Measurements from ENCODE around the gene ARFRP1.
A peak's percentile ranks its signal among the peaks of the same experiment; 100 is the strongest.
"Not testable (repeated sequence)": the region's sequence is repeated elsewhere in the genome, so short reads cannot be mapped to it uniquely, and the experiment has no call there.

Gene ARFRP1

GRCh38 chr20:63732118-63733095 is 24.6 kb upstream of the ARFRP1 start:
- no peak for DNase-seq

- no peak for DNase-seq
Measured at GRCh38 chr20:63731410-63731809, 23.6 kb upstream of the ARFRP1 start.

GRCh38 chr20:63730189-63730733 is 22.5 kb upstream of the ARFRP1 start:
- DNase-seq: not testable (repeated sequence)

- not testable (repeated sequence) for DNase-seq
Measured at GRCh38 chr20:63722967-63723622, 15.3 kb upstream of the ARFRP1 start.

GRCh38 chr20:63718996-63719395 is 11.2 kb upstream of the ARFRP1 start:
- DNase-seq: no peak

- DNase-seq: no peak
Measured at GRCh38 chr20:63714858-63715257, 7.1 kb upstream of the ARFRP1 start.

- DNase-seq: no peak
Measured at GRCh38 chr20:63712191-63712590, 4.4 kb upstream of the ARFRP1 start.

GRCh38 chr20:63711085-63711645 is 3.4 kb upstream of the ARFRP1 start:
- DNase-seq: no peak

DNA sequence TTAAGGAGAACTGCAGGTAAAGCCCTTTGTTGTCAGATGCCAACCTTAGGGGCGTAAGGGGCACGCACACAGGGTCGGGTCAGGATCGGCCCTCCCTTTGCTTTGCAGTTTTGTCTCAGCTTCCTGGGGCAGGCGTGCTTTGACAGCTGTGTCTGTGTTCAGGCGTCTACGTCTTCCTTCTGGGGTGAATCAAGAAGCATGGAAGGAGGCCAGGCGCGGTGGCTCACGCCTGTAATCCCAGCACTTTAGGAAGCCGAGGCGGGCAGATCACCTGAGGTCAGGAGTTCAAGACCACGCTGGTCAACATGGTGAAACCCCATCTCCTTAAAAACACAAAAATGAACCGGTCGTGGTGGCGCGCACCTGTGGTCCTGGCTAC is 1.4 kb upstream of the ARFRP1 start:
- DNase-seq: no peak

GRCh38 chr20:63708301-63709148 is 749 bp upstream of the ARFRP1 start:
- DNase-seq: no peak

DNA sequence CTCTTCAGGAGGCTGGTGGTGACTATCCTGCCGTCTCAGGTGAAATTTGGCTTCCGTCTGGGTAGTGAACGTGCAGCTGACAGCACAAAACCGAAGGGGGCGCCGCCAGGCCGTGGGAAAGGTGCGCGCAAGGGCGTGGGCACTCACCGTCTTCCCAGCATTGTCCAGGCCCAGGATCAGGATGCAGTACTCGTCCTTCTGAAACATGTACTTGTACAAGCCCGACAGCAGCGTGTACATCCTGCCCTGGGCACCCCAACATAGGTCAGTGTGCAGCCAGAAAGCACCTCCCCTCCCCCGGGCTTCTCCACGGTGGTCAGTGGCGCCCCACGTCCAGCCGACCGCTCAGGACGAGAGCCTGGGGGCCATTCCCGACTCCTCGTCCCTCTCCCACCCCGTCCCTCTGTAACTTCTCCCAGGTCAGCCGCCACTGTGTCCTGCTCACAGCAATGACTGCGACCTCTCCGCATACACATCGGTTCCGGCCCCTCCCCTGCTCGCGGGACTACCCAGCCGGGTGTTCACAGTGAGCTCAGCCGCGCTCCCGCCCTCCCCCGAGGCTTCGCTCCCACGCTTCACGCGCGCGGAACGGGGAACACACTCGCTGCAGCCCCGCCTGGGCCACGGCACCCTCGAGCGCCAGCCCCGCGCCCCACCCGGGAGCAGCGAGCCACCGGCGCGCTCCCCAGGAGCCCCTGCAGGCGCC is 771 bp downstream of the ARFRP1 start:
- DNase-seq: peak; percentile 43

GRCh38 chr20:63706027-63706695 is 1.6 kb downstream of the ARFRP1 start:
- no peak for DNase-seq

GRCh38 chr20:63705232-63706026 is 2.3 kb downstream of the ARFRP1 start:
- DNase-seq: no peak

GRCh38 chr20:63704749-63705117 is 3.0 kb downstream of the ARFRP1 start:
- DNase-seq: no peak

- DNase-seq: no peak
Measured at GRCh38 chr20:63703976-63704748, 3.6 kb downstream of the ARFRP1 start.

- DNase-seq: no peak
Measured at GRCh38 chr20:63703471-63703975, 4.3 kb downstream of the ARFRP1 start.

DNA sequence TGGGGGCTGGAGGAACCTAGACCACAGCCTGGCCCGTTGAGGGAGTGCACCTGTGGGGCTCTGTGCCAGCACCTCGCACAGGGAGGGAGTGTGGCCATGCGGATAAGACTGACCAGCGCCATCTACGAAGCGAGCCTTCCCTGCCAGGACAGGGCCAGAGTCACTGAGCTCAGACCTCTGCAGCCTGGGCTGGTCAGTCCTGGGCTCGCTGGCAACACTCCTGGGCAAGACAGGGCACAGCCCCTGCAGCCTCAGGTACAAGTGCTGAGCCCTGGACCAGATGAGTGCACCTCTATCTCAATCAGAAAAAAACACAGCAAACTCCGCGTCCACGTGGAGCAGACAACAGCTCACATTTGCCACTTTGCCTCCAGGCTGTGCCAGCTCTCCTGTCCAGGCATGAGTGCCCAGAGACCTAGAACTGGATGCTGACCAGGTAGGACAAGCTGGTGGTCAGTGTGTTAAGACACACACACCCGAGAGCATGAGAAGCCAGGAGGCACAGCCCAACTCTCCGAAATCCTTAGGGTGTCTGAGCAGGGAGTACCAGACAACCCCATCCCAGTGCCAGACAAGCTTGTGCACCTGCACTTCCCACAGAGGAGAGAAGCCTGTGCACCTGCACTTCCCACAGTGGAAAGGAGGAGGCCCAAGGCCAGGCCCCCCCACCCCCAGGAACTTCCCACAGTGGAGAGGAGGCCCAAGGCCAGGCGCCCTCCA is 4.9 kb downstream of the ARFRP1 start:
- DNase-seq: no peak

- no peak for DNase-seq
Measured at GRCh38 chr20:63702036-63702665, 5.6 kb downstream of the ARFRP1 start.

Measured in DMS79 treated with DMSO at 0.1 percent for 48 hours (cell line).